Skin epidermis (tissue), 12 donors: ENCODE data around the gene ZNF878.
A peak's percentile ranks its signal among the peaks of the same experiment; 100 is the strongest.

Experiments used
- H3K27ac ChIP-seq, 21 experiments: fragments of 200-600 bp; sonication (generic) in 11 of 21; one replicate each; pipeline ENCODE4 v1.5.0; 2020; ENCODE audit warnings: mild to moderate bottlenecking in 3 of 21, inconsistent platforms in 2 of 21, moderate library complexity in 2 of 21
- H3K4me3 ChIP-seq, 7 experiments: fragments of 200-600 bp; sonication (generic) in 2 of 7; one replicate each; pipeline ENCODE4 v1.5.0; 2020; ENCODE audit warnings: inconsistent platforms in 2 of 7, mild to moderate bottlenecking in 2 of 7, moderate library complexity in 1 of 7

Gene ZNF878

DNA sequence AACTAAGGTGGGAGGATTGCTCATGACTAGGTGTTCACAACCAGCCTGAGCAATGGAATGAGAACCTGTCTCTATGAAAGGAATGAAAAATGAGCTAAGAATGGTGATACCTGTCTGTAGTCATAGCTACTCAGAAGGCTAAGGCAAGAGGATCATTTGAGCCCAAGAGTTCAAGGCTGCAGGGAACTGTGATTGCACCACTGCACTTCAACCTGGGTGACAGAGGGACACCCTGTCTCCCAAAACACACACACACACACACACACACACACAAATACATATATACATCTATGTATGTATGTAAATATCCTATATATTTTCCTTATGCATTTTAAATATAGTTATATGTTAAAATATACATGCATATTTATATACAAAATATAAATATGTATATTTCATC lies 9.9 kb downstream of the ZNF878 start:
- Histone ChIP-seq H3K4me3 (no peak overlapping the region), H3K27ac (no peak overlapping the region)

DNA sequence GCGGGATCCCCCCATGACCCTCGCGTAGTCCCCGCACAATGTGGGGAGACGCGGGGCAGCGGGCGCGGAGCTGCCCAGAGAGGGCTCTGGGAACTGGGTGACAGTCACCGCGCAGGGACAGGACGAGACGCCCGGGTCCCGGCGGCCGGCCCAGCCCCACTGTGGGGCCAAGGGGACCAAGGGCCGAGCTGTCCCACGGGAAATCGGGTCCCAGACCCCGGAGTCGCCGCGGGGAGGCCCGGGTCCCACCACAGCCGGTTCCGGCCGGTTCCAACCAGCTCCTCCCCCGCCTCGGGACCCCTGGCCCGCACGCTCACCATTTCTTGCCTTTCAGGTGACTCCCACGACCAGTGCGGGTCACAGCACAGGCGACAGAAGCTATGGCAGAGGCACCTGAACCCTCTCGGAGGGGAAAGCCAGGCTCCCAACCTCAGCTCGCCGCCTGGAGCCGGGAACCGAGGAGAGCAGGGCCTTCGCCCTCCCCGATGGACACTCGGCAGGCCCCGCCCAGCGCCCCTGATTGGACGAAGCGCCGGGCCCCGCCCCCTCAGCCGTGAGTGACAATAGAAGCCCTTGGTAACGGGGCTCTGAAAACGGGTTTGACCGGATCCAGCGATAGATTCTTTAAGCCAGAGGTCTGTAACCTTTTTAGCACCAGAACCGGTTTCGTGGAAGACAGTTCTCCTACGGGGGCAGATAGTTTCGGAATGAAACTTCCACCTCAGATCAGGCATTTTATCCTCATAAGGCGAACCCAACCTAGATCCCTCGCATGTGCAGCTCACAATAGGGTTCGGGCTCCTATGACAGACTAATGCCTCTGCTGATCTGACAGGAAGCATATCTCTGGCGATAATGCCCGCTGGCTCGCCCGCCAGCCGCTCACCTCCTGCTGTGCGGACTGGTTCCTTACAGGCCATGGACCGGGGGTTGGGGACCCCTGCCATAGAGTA lies 17.3 kb downstream of the ZNF878 start, which contains the start of gene ZNF433:
Gene ZNF433, minus strand, starts transcription at position 460 of the 953 bp plus-strand sequence. Its CDS starts 140 bp downstream, at position 320.
- peak within 1 kb of the TSS; percentile 52 to 90 (median 79) for H3K4me3 ChIP-seq
- H3K27ac ChIP-seq = peak within 1 kb of the TSS; percentile 33 to 97 (median 85)

DNA sequence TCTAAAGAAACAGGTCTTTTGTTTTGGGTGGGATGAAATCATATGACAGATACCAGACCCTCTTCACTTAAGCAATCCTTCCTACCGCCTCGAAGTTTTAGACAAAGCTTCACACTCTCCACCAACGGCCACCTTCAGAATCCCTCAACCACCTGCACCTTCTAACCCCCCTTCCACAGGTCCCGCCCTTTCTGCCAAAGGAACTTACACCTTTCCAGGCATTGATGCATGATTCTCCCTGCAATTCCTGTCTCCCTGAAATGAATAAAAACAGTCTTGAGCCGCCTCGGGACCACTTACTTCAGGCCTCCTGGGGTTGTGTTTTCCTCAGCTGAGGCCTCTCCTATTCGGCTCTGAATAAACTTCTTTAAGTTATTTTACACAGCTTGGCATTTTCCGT lies 18.1 kb downstream of the ZNF878 start:
- Histone ChIP-seq H3K27ac (peak overlapping the region in 9 of 21 experiments; percentile 70 to 97 (median 87)), H3K4me3 (peak overlapping the region; percentile 52 to 90 (median 79))

DNA sequence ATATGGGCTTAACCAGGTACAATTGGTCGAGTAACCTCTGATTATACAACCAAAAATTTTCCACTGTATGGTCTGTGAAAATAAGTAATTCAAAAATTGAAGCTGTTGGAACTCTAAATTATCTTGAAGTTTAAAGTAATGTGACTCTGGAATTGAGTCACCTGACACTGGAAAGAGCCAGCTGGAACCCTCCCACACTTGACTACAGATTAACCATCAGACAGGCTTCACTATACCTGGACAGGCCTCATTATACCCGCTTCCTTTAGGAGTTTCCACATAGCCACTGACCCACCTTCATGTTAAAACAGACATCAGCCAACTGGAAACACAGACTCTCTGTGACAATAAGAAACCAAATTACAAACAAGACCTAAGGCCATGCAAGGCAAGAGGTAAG lies 18.6 kb downstream of the ZNF878 start:
- Histone ChIP-seq H3K27ac (peak overlapping the region in 1 of 21 experiments; percentile 97), H3K4me3 (peak overlapping the region in 2 of 7 experiments; percentile 79 to 82)

DNA sequence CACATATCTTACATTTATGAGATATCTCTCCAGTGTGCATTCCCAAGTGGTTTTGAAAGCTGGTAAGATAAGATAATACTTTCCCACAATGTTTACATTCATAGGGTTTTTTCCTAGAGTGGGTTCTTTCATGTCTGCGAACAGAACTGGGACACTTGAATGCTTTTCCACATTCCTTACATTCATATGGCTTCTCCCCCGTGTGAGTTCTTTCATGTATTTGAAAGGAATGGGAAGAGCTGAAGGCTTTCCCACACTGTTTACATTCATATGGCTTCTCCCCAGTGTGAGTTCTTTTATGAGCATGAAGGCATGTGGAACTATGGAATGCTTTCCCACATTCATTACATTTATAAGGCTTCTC lies 37.0 kb downstream of the ZNF878 start:
- Histone ChIP-seq H3K27ac (no peak overlapping the region), H3K4me3 (no peak overlapping the region)

DNA sequence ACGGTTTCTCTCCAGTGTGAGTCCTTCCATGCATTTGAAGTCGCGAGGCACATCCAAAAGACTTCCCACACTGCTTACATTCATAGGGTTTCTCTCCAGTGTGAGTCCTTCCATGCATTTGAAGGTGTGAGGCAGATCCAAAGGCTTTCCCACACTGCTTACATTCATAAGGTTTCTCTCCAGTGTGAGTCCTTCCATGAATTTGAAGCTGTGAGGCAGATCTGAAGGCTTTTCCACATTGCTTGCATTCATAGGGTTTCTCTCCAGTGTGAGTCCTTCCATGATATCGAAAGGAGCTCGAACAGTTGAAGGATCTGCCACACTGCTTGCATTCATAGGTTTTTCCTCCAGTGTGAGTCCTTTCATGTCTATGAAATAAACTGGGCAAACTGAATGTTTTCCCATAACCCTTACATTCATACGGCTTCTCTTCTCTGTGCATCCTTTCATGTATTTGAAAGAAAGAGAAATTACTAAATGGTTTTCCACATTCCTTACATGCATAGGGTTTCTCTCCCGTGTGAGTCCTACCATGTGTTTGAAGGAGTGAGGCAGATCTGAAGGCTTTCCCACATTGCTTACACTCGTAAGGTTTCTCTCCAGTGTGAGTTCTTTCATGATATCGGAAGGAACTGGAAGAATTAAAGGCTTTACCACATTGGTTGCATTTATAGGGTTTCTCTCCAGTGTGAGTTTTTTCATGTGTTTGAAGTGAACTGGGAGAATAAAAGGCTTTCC lies 37.6 kb downstream of the ZNF878 start:
- no peak overlapping the region for H3K27ac ChIP-seq
- H3K4me3 ChIP-seq = no peak overlapping the region

DNA sequence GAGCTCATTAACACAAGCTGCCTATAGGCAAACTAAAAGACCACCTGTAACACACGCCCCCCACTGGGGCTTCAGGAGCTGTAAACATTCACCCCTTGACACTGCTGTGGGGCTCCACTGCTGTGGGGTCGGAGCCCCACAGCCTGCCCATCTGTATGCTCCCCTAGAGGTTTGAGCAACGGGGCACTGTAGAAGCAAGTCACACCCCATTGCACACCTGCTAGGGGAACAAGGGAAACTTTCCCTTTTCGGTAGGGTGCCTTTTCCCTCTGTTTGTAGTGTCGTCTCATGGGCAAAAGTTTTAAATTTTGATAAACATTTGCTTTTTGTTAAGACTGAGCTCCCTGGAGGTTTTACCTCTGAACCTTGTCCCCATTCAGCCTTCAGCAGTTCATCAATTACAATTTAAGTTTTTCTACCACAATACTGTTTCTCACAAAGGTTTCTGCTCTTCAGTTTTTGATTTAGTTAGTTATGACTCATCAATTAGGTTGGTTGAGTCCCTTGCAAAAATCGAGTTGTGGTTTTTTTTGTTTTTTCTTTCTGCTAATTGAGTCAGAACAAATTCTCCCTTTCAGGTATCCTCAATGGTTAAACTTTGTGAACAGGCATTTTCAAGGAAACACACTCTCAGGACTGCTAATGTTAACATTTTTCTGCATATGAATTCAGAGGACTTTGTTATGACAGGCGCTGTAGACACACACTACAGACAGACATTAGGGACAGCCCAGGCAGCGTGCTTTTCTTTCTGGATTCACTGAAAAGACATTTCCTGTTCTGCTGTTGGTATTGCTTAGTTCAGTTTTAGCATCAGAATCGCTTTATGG lies 52.4 kb downstream of the ZNF878 start:
- H3K27ac ChIP-seq = no peak overlapping the region
- no peak overlapping the region for H3K4me3 ChIP-seq

DNA sequence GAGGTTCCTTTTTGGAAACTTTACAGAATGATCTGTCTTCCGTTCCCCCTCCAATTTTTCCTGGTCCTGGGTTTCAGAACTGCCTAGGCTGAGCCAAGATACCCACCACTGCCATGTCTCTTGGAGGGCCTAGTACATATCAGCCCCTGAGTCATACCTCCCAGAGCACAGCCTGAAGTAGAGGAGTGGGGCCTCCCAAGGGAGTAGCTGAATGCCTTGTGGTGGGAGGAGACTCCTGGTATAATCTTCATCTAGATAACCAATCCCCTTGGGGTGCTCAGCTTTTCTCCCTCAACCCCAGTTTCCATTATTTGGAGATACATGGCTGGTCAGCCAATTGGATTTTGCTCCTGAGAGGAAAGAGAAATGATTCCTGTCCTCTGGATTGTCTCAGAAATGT lies 57.6 kb downstream of the ZNF878 start:
- Histone ChIP-seq H3K4me3 (no peak overlapping the region), H3K27ac (no peak overlapping the region)
